Bronchial epithelial cell (primary cell): ENCODE results near the gene ZNF654. TPM values are rescaled to one million over a fixed set of nuclear protein-coding genes. Genes with fewer than 3 reads are reported as not detected.

Source experiments
- DNase-seq: peaks from one replicate; pipeline ENCODE4 v3.0.0-alpha.2; 2010; ENCODE audit warnings: low read depth
- FAIRE-seq: peaks from 2 replicates; lab custom pipeline; 2011; peaks lifted over from hg19 to GRCh38; lab: Jason Lieb, UNC
- H3K27me3 ChIP-seq: 2 replicates; pipeline ENCODE4 v1.5.1; 2011; ENCODE audit warnings: low read length; ENCODE audit not compliant: control insufficient read depth, insufficient read depth
- H3K36me3 ChIP-seq: 2 replicates; pipeline ENCODE4 v1.5.1; 2011; ENCODE audit warnings: low read length; ENCODE audit not compliant: control insufficient read depth, insufficient read depth
- H3K4me3 ChIP-seq: 2 replicates; pipeline ENCODE4 v1.5.1; 2011; ENCODE audit warnings: mild to moderate bottlenecking, low read depth, low read length, control low read depth
- total RNA-seq: library from RNA; depleted of rRNA; stranded (reverse); fragments of >200 nt; gene quantifications from 2 replicates; pipeline ENCODE4 v1.2.1, GENCODE V29; 2014
- TF ChIP-seq, protein P1 (sequence below): IDR thresholded peaks from 2 replicates; pipeline ENCODE4 v1.5.1; 2011; ENCODE audit warnings: mild to moderate bottlenecking, moderate library complexity, low read length, control low read depth, inconsistent platforms; ENCODE audit not compliant: insufficient read depth, severe bottlenecking

Gene ZNF654
- total RNA-seq, 1 donor from 2014 or later: 13.2 TPM

DNA sequence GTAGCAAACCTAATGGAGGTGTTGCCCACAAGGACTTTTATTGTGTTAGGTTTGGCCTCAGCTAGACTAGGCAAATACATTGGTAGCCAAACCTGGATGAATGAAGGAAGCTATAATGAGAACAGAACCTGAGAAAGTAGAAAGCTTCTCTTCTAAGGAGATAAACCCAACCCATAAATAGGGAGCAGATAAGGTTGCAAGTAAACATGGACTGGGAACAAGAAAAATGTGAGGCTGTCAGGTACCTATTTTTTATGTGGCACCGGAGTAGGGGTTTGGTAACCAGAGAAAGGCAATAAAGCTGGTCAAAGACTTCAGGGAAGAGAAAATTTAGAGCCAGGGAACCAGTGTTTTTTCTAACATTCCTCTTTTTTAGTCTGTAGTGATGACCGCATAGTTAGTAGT, 25.0 kb downstream of the ZNF654 start:
- H3K27me3 ChIP-seq: no peaks in the 10 kb centered on the region
- FAIRE-seq: no peak
- TF ChIP-seq, protein P1, sequence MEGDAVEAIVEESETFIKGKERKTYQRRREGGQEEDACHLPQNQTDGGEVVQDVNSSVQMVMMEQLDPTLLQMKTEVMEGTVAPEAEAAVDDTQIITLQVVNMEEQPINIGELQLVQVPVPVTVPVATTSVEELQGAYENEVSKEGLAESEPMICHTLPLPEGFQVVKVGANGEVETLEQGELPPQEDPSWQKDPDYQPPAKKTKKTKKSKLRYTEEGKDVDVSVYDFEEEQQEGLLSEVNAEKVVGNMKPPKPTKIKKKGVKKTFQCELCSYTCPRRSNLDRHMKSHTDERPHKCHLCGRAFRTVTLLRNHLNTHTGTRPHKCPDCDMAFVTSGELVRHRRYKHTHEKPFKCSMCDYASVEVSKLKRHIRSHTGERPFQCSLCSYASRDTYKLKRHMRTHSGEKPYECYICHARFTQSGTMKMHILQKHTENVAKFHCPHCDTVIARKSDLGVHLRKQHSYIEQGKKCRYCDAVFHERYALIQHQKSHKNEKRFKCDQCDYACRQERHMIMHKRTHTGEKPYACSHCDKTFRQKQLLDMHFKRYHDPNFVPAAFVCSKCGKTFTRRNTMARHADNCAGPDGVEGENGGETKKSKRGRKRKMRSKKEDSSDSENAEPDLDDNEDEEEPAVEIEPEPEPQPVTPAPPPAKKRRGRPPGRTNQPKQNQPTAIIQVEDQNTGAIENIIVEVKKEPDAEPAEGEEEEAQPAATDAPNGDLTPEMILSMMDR: no peak

GRCh38 chr3:88090681-88091080, 31.6 kb downstream of the ZNF654 start:
- no peak for DNase-seq
- no peak overlapping the region for H3K4me3 ChIP-seq
- H3K36me3 ChIP-seq: no peaks in the 10 kb centered on the region
- TF ChIP-seq, protein P1: no peak
- no peak for FAIRE-seq
- no peaks in the 10 kb centered on the region for H3K27me3 ChIP-seq

More for the DNA sequence above, 25.0 kb downstream of the ZNF654 start:
- H3K36me3 ChIP-seq: no peaks in the 10 kb centered on the region
- no peak overlapping the region for H3K4me3 ChIP-seq
- no peak for DNase-seq

- H3K27me3 ChIP-seq: no peaks in the 10 kb centered on the region
- TF ChIP-seq, protein P1: no peak
- DNase-seq (no peak), FAIRE-seq (no peak)
- no peaks in the 10 kb centered on the region for H3K36me3 ChIP-seq
- H3K4me3 ChIP-seq: no peak overlapping the region
These were observed 33.2 kb downstream of the ZNF654 start for GRCh38 chr3:88092270-88092669.

DNA sequence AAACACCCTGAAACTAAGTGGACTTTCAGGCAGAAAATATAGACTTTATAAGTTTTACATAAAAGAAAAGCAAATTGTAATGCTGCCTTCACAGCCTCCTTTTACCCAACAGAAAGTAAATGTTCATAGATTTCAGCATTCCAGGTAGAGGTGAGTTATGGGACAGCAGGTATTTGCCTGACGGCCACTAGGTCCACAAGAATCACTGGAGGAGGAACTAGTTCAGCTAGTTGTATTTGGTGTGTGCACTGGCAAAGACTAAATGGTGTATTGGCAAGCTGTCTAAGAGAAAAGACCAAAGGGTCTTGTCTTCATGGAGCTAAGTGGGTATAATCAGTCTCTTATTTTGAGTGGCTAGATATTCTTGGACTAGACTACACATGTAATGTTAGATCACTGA, 34.2 kb downstream of the ZNF654 start:
- H3K27me3 ChIP-seq: no peaks in the 10 kb centered on the region
- no peak for FAIRE-seq
- DNase-seq: no peak
- H3K36me3 ChIP-seq: no peaks in the 10 kb centered on the region
- no peak overlapping the region for H3K4me3 ChIP-seq
- TF ChIP-seq, protein P1: no peak

- FAIRE-seq: no peak
- Histone ChIP-seq H3K4me3 (no peak overlapping the region), H3K27me3 (no peaks in the 10 kb centered on the region), H3K36me3 (no peaks in the 10 kb centered on the region)
- no peak for DNase-seq
- TF ChIP-seq, protein P1: no peak
These were observed 42.1 kb downstream of the ZNF654 start for GRCh38 chr3:88101142-88101541.

DNA sequence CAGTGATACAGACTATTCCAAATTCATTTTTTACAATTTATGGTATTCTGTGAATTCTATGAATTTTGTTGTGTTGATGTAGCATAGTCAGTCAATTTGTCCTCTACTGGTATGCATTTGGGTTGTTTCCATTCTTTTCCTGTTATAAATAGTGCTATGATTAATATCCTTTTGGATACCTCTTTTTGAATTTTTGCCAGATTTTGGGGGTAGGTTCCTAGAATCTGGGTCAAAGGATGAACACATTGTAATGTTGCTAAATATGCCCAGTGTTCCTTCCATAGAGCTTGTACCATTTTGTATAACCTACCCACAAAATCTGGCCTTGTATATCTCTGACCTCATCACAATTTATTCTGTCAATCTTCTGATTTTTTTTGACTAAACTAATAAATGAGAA, 46.3 kb downstream of the ZNF654 start:
- DNase-seq (no peak), FAIRE-seq (no peak)
- H3K36me3 ChIP-seq: no peaks in the 10 kb centered on the region
- H3K4me3 ChIP-seq: no peak overlapping the region
- H3K27me3 ChIP-seq: no peaks in the 10 kb centered on the region
- TF ChIP-seq, protein P1: no peak
